Smooth muscle cell (in vitro differentiated cells): Measurements from ENCODE around the gene RNF26. TPM values are rescaled to one million over a fixed set of nuclear protein-coding genes. Genes with fewer than 3 reads are reported as not detected.

Experiments used
- DNase-seq: peaks from one replicate; lab custom pipeline; 2025; ENCODE audit not compliant: unreplicated experiment; lab: John Stamatoyannopoulos, UW
- H2AFZ ChIP-seq: fragments of 200-600 bp; sonication (generic); 2 replicates; pipeline ENCODE4 v1.6.0; 2016; ENCODE audit warnings: antibody characterized with exemption, low read depth, mild to moderate bottlenecking
- H3F3A ChIP-seq: fragments of 200-600 bp; sonication (generic); 2 replicates; pipeline ENCODE4 v1.6.0; 2017; ENCODE audit warnings: antibody characterized with exemption, low read depth
- H3K27ac ChIP-seq: fragments of 200-600 bp; sonication (generic); 2 replicates; pipeline ENCODE4 v1.5.1; 2016; ENCODE audit warnings: low read depth, mild to moderate bottlenecking
- H3K27me3 ChIP-seq: fragments of 200-600 bp; sonication (generic); 2 replicates; pipeline ENCODE4 v1.6.1; 2016; ENCODE audit warnings: low read depth, mild to moderate bottlenecking
- H3K36me3 ChIP-seq: fragments of 200-600 bp; sonication (generic); 2 replicates; pipeline ENCODE4 v1.5.1; 2016; ENCODE audit warnings: low read depth
- H3K4me1 ChIP-seq: fragments of 200-600 bp; sonication (generic); 2 replicates; pipeline ENCODE4 v1.5.1; 2016; ENCODE audit warnings: low read depth
- H3K4me2 ChIP-seq: fragments of 200-600 bp; sonication (generic); 2 replicates; pipeline ENCODE4 v1.6.0; 2016; ENCODE audit warnings: mild to moderate bottlenecking
- H3K4me3 ChIP-seq: fragments of 200-600 bp; sonication (generic); 2 replicates; pipeline ENCODE4 v1.5.1; 2016; ENCODE audit warnings: mild to moderate bottlenecking
- H3K79me2 ChIP-seq: fragments of 200-600 bp; sonication (generic); 2 replicates; pipeline ENCODE4 v1.6.0; 2016; ENCODE audit warnings: low read depth, mild to moderate bottlenecking
- H3K9ac ChIP-seq: fragments of 200-600 bp; sonication (generic); 2 replicates; pipeline ENCODE4 v1.6.0; 2016; ENCODE audit warnings: low read depth
- H3K9me3 ChIP-seq: fragments of 200-600 bp; sonication (generic); replicated peaks from 2 replicates; pipeline ENCODE4 v1.5.1; 2016; ENCODE audit warnings: low read depth
- H4K20me1 ChIP-seq: fragments of 200-600 bp; sonication (generic); 2 replicates; pipeline ENCODE4 v1.6.0; 2016; ENCODE audit warnings: low read depth
- WGBS: methylation state at CpG from one replicate; pipeline ENCODE4 v1.1.7; 2016; ENCODE audit warnings: low lambda C conversion rate; 5-methylcytosine and 5-hydroxymethylcytosine counted together
- polyA plus RNA-seq: library from polyadenylated mRNA; unstranded; fragments of >200 nt; fragmentation: Nextera tagmentation; extraction: Ambion mirVana; gene quantifications from 2 replicates; pipeline ENCODE4 v1.2.1, GENCODE V29; 2016
- total RNA-seq: library from RNA; depleted of rRNA; stranded (reverse); fragments of >200 nt; gene quantifications from 2 replicates; pipeline ENCODE4 v1.2.3, GENCODE V29; 2014
- TF ChIP-seq, protein P1 (sequence below): fragments of 200-600 bp; sonication (generic); IDR thresholded peaks from 2 replicates; pipeline ENCODE4 v1.5.1; 2017; ENCODE audit warnings: borderline replicate concordance, mild to moderate bottlenecking, antibody characterized with exemption; ENCODE audit not compliant: insufficient read depth, poor library complexity, severe bottlenecking

RNF26 gene
- total and polyA plus RNA-seq, 2 experiments from 2014 or later: 14.6 to 63.1 TPM

DNA sequence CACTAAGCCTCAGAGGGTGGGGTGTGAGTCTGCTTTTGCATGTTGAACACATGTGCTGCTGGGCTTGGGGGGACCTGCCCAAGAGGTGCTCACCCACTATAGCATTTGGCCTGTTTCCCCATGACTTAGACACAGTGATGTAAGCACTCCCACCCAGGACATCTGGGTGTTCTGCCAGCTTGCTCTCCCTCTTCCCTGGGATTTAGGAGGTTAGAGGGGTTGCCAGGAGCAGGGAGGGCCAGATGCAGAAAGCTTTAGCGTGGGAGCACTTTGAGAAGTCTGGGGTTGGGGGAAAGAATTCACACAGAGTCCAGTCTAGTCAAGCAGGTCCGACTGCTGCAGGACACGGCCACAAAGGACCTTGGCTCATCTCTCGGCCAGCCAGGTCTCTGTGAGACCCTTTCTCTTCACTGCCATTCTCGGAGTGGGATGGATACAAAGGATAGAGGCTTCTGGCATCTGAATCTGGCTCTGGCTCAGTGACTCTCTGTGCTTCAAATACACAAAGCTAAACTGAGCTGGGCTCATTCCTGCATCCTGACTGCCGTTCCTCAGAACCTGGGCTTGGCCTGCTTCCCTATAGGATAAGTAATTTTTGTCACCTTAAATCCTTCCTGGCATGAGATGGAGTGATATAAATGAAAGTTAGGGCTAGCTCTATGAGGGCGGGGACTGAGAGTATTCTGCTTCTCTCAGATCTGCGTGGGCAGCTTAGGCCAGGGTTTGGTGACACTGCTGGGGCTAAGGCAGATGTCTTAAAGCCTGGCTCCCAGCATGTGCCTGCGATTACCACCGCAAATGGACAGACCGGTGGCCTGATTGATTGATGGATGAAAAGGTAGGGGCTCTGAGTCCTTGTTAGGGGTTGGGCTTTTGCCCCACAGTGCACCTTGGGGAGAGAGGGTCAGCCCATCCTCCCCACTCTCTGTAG is 32.6 kb downstream of the RNF26 start:
- H3K9ac ChIP-seq: no peak overlapping the region
- TF ChIP-seq, protein P1, sequence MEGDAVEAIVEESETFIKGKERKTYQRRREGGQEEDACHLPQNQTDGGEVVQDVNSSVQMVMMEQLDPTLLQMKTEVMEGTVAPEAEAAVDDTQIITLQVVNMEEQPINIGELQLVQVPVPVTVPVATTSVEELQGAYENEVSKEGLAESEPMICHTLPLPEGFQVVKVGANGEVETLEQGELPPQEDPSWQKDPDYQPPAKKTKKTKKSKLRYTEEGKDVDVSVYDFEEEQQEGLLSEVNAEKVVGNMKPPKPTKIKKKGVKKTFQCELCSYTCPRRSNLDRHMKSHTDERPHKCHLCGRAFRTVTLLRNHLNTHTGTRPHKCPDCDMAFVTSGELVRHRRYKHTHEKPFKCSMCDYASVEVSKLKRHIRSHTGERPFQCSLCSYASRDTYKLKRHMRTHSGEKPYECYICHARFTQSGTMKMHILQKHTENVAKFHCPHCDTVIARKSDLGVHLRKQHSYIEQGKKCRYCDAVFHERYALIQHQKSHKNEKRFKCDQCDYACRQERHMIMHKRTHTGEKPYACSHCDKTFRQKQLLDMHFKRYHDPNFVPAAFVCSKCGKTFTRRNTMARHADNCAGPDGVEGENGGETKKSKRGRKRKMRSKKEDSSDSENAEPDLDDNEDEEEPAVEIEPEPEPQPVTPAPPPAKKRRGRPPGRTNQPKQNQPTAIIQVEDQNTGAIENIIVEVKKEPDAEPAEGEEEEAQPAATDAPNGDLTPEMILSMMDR: no peak
- H3K36me3 ChIP-seq: no peaks in the 10 kb centered on the region
- peaks cover 4% of the 10 kb centered on the region for H3F3A ChIP-seq
- no peak overlapping the region for H3K4me3 ChIP-seq
- no peaks in the 10 kb centered on the region for H3K9me3 ChIP-seq
- 83% methylated on average over 11 of the region's 11 CpGs for WGBS
- no peak for DNase-seq
- H4K20me1 ChIP-seq: no peaks in the 10 kb centered on the region
- H3K79me2 ChIP-seq: no peaks in the 10 kb centered on the region
- no peak overlapping the region for H3K4me2 ChIP-seq
- no peaks in the 10 kb centered on the region for H3K27me3 ChIP-seq
- H3K27ac ChIP-seq: no peak overlapping the region
- no peak overlapping the region for H2AFZ ChIP-seq
- H3K4me1 ChIP-seq: peaks cover 17% of the 10 kb centered on the region

DNA sequence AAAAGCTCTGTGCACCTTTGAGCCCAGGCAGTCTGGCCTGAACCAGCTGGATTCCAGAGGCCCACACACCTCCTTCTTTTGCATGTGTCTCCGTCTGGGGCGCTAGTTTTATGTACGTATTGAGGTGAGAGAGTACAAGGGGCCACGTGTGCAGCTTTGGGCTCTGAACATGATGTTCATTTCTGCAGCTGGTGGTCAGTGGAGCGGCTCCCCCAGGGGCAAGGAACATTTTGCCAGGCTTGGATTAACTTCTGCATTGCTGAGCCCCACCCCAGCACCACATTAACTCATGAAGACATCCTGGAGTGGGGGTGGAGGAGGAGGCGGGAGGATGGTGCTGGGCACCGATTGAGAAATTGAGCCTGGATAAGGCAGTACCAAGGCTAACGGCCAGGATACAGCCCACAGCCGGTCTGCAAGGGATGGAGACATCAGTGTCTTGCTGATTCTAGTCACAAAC is 33.4 kb downstream of the RNF26 start:
- Histone ChIP-seq H3K4me1 (peaks cover 13% of the 10 kb centered on the region), H3K9ac (no peak overlapping the region), H3K4me3 (no peak overlapping the region), H3K27ac (no peak overlapping the region), H4K20me1 (no peaks in the 10 kb centered on the region), H3K36me3 (no peaks in the 10 kb centered on the region), H3K27me3 (no peaks in the 10 kb centered on the region), H2AFZ (no peak overlapping the region), H3K9me3 (no peaks in the 10 kb centered on the region), H3F3A (peaks cover 2% of the 10 kb centered on the region), H3K4me2 (no peak overlapping the region), H3K79me2 (no peaks in the 10 kb centered on the region)
- WGBS: 81% methylated on average over 9 of the region's 9 CpGs
- DNase-seq: no peak
- TF ChIP-seq, protein P1: no peak

DNA sequence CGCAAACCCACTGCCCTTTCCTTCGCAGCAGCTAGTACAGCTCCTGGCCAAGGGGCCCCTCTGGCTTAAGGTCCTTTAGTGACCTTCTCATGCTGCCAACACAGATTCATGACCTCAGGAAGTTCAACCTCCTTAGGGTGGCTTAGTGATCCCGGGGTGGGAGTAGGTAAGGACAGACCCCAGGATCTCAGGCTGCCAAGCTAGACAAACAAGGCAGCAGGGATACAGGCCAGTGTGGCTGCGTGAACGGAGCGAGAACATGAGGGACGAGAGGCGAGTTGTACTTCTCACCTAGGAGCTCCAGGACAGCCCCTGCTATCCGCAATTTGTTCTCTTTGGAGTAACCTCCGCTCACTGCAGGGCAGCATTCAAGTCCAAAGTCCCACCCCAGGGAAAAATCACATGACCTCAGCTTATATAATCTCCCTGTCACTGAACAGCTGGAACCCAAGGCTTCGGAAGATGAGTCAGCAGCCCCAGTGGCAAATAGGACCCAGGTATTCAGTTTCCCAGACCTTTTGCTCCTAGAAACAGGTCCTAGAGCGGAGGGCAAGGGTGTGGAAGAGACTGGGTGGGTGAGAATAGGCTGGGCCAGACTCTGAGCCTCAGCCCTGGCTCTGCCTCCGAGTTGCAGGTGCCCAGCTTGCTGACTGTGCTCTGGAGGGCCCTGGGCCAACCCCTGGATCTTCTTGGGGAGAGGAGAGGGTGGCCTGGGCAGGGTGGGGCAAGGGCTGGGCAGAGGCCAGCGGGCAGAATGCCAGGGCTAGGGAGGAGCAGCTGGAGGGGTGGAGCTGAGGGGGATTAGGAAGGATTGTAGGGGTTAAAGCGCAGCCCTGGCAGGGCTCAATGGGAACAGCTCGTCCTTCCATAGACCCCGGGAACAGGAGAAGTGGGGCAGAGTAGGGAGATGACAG is 34.1 kb downstream of the RNF26 start:
- WGBS: 77% methylated on average over 17 of the region's 17 CpGs
- no peak overlapping the region for H3K27ac ChIP-seq
- no peaks in the 10 kb centered on the region for H3K27me3 ChIP-seq
- H3K9ac ChIP-seq: no peak overlapping the region
- DNase-seq: no peak
- peaks cover 13% of the 10 kb centered on the region for H3K4me1 ChIP-seq
- no peaks in the 10 kb centered on the region for H3K79me2 ChIP-seq
- H3K36me3 ChIP-seq: no peaks in the 10 kb centered on the region
- no peaks in the 10 kb centered on the region for H3F3A ChIP-seq
- H2AFZ ChIP-seq: no peak overlapping the region
- H3K4me2 ChIP-seq: peak overlapping the region; percentile 6
- H3K4me3 ChIP-seq: no peak overlapping the region
- TF ChIP-seq, protein P1: no peak
- no peaks in the 10 kb centered on the region for H4K20me1 ChIP-seq
- no peaks in the 10 kb centered on the region for H3K9me3 ChIP-seq
